ENCODE results near the gene PCDHB2.
"Not testable (repeated sequence)": the region's sequence is repeated elsewhere in the genome, so short reads cannot be mapped to it uniquely, and the experiment has no call there.

Gene PCDHB2

DNA sequence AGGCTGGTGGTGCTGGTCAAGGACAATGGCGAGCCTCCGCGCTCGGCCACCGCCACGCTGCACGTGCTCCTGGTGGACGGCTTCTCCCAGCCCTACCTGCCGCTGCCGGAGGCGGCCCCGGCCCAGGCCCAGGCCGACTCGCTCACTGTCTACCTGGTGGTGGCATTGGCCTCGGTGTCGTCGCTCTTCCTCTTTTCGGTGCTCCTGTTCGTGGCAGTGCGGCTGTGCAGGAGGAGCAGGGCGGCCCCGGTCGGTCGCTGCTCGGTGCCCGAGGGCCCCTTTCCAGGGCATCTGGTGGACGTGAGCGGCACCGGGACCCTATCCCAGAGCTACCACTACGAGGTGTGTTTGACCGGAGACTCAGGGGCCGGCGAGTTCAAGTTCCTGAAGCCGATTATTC lies 42.9 kb downstream of the PCDHB2 start:
- H3K27me3 ChIP-seq (ENCODE audit: insufficient read depth, low read length); H3K4me3 ChIP-seq (ENCODE audit: low read length); H3K9ac ChIP-seq (ENCODE audit: low read depth, low read length); H3K36me3 ChIP-seq (ENCODE audit: insufficient read depth, low read length); H3K4me1 ChIP-seq (ENCODE audit: insufficient read depth, low read length); H3K27ac ChIP-seq (ENCODE audit: low read depth, low read length): not testable (repeated sequence)
- 97% methylated on average over 34 of the region's 34 CpGs for WGBS
- H3K9me3 ChIP-seq (ENCODE audit: insufficient read depth, low read depth, low read length): peaks cover 33% of the 10 kb centered on the region
